CD14-positive monocyte (primary cell): ENCODE measurements around the gene RIMBP2. TPM values are rescaled to one million over a fixed set of nuclear protein-coding genes. Genes with fewer than 3 reads are reported as not detected.

Experiments
- DNase-seq, 3 donors: peaks; one replicate each; pipeline ENCODE4 v3.0.0-alpha.2; 2011 to 2022
- H2AFZ ChIP-seq: 2 replicates; pipeline ENCODE4 v1.6.0; 2012; ENCODE audit warnings: mild to moderate bottlenecking, low read depth, low read length, inconsistent platforms; ENCODE audit not compliant: insufficient read depth, poor library complexity, severe bottlenecking
- H3K27ac ChIP-seq, 2 donors: 1 replicate in 1 of 2; 2 replicates in 1 of 2; pipeline ENCODE4 v1.5.1; 2012 to 2013; ENCODE audit warnings: low read length in 2 of 2, control low read depth in 1 of 2, inconsistent platforms in 1 of 2, low read depth in 1 of 2, mild to moderate bottlenecking in 1 of 2
- H3K27me3 ChIP-seq, 2 donors: one replicate each; pipeline versions ENCODE4 v1.6.0 to v1.6.1; 2011 to 2013; ENCODE audit warnings: low read length in 2 of 2; ENCODE audit not compliant: control insufficient read depth in 2 of 2, insufficient read depth in 2 of 2
- H3K36me3 ChIP-seq, 2 donors: replicated peaks in 1 of 2; 1 replicate in 1 of 2; 2 replicates in 1 of 2; pipeline versions ENCODE4 v1.5.1 to v1.6.1; 2012 to 2013; ENCODE audit warnings: low read length in 2 of 2, control low read depth in 1 of 2, inconsistent platforms in 1 of 2, mild to moderate bottlenecking in 1 of 2; ENCODE audit not compliant: insufficient read depth in 2 of 2, control insufficient read depth in 1 of 2
- H3K4me1 ChIP-seq, 2 donors: 1 replicate in 1 of 2; 2 replicates in 1 of 2; pipeline versions ENCODE4 v1.5.1 to v1.6.1; 2012 to 2013; ENCODE audit warnings: low read length in 2 of 2, control low read depth in 1 of 2, inconsistent platforms in 1 of 2, mild to moderate bottlenecking in 1 of 2, moderate library complexity in 1 of 2; ENCODE audit not compliant: insufficient read depth in 2 of 2, control insufficient read depth in 1 of 2
- H3K4me2 ChIP-seq: replicated peaks from 2 replicates; pipeline ENCODE3; 2012; ENCODE audit warnings: low read length, moderate library complexity, mild to moderate bottlenecking; ENCODE audit not compliant: poor library complexity, severe bottlenecking; ENCODE audit errors: extremely low read depth
- H3K4me3 ChIP-seq, 3 experiments: fragments of 200-600 bp in 1 of 3; sonication (generic) in 1 of 3; replicated peaks in 1 of 3; 1 replicate in 2 of 3; 2 replicates in 1 of 3; pipeline ENCODE4 v1.5.1; 2011 to 2013; ENCODE audit warnings: low read length in 3 of 3, mild to moderate bottlenecking in 3 of 3, control low read depth in 2 of 3, low read depth in 2 of 3, inconsistent platforms in 1 of 3, moderate library complexity in 1 of 3
- H3K79me2 ChIP-seq: 2 replicates; pipeline ENCODE4 v1.6.0; 2012; ENCODE audit warnings: mild to moderate bottlenecking, control low read depth, inconsistent platforms, low read length, moderate library complexity; ENCODE audit not compliant: insufficient read depth
- H3K9ac ChIP-seq: 2 replicates; pipeline ENCODE4 v1.6.0; 2017; ENCODE audit warnings: low read length, mild to moderate bottlenecking; ENCODE audit not compliant: insufficient read depth, poor library complexity, severe bottlenecking
- H3K9me3 ChIP-seq, 2 donors: replicated peaks in 1 of 2; 1 replicate in 1 of 2; 2 replicates in 1 of 2; pipeline versions ENCODE4 v1.5.1 to v1.6.1; 2012 to 2013; ENCODE audit warnings: low read length in 2 of 2, control low read depth in 1 of 2; ENCODE audit not compliant: control insufficient read depth in 1 of 2, insufficient read depth in 1 of 2
- H4K20me1 ChIP-seq: 2 replicates; pipeline ENCODE4 v1.6.0; 2012; ENCODE audit warnings: mild to moderate bottlenecking, low read length, control low read depth, moderate library complexity; ENCODE audit not compliant: insufficient read depth
- H3K27ac Mint-ChIP-seq, 7 donors: one replicate each; pipeline ENCODE4 v1.8.0; 2020; ENCODE audit warnings: mild to moderate bottlenecking in 7 of 7, mixed read lengths in 7 of 7, moderate library complexity in 6 of 7, inconsistent platforms in 2 of 7
- H3K27me3 Mint-ChIP-seq, 3 donors: one replicate each; pipeline ENCODE4 v1.8.0; 2021 to 2022; ENCODE audit warnings: low read depth in 3 of 3, mild to moderate bottlenecking in 3 of 3, mixed read lengths in 3 of 3, moderate library complexity in 3 of 3, inconsistent platforms in 1 of 3
- H3K36me3 Mint-ChIP-seq, 2 donors: one replicate each; pipeline ENCODE4 v1.8.0; 2020; ENCODE audit warnings: mixed read lengths in 2 of 2, inconsistent platforms in 1 of 2, mild to moderate bottlenecking in 1 of 2
- H3K4me1 Mint-ChIP-seq: one replicate; pipeline ENCODE4 v1.8.0; 2020; ENCODE audit warnings: mild to moderate bottlenecking, mixed read lengths
- H3K4me3 Mint-ChIP-seq, 2 donors: one replicate each; pipeline ENCODE4 v1.8.0; 2020; ENCODE audit warnings: mild to moderate bottlenecking in 2 of 2, mixed read lengths in 2 of 2, moderate library complexity in 1 of 2
- H3K9me3 Mint-ChIP-seq, 7 donors: one replicate each; pipeline ENCODE4 v1.8.0; 2020 to 2022; ENCODE audit warnings: mixed read lengths in 7 of 7, mild to moderate bottlenecking in 6 of 7, moderate library complexity in 6 of 7, inconsistent platforms in 2 of 7
- WGBS: methylation state at CpG from one replicate; pipeline ENCODE4 v1.1.5; 2013; ENCODE audit warnings: missing lambda C conversion rate; ENCODE audit not compliant: insufficient coverage; 5-methylcytosine and 5-hydroxymethylcytosine counted together
- intact Hi-C, 2 donors: fragments of 100-400 bp; cut with micrococcal nuclease; formaldehyde crosslinking; loops; one replicate each; pipeline versions ENCODE4 v1.15.0 to v1.15.1; 2023
- polyA plus RNA-seq, 3 donors: library from polyadenylated mRNA; depleted of rRNA in 1 of 3; unstranded in 2 of 3; stranded (reverse) in 1 of 3; fragments of 300-500 nt in 2 of 3; fragments of >200 nt in 1 of 3; fragmentation: Illumina TruSeq in 2 of 3; gene quantifications; 1 replicate in 2 of 3; 2 replicates in 1 of 3; pipeline ENCODE4 v1.2.3, GENCODE V29; 2012 to 2021
- TF ChIP-seq, protein P1 (sequence below): fragments of 200-600 bp; IDR thresholded peaks from one replicate; pipeline ENCODE4 v1.8.0; 2022; ENCODE audit warnings: antibody characterized with exemption, mild to moderate bottlenecking

The RIMBP2 gene
- polyA plus RNA-seq, 3 donors, result not detected

DNA sequence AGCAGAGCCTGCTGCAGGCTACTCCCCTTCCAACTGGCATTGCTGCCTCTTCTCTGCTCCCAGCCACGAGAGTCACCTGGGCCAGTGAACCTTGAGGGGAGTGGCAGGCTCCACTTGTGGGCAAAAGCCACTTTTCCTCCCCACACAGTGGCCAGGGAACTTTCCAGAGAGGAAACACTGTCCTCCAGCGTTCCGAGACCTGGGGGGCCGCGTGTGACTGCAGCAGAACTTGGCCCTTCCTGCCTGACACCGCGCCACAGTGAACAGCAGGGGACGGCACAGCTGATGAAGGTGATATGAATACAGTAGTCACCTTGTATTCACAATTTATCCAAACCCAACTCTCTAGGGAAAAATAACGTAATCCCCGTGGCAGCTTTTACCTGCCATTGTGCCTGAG lies 263.6 kb downstream of the RIMBP2 start:
- Mint-ChIP-seq H3K27me3 (peaks cover 0 to 1% (median 0%) of the 10 kb centered on the region in 3 donors), H3K9me3 (peaks cover 0 to 3% (median 0%) of the 10 kb centered on the region in 7 donors), H3K4me1 (no peaks in the 10 kb centered on the region), H3K27ac (no peak overlapping the region), H3K36me3 (no peaks in the 10 kb centered on the region), H3K4me3 (no peak overlapping the region)
- DNase-seq, result no peak
- H3K27ac ChIP-seq, result no peak overlapping the region
- 50% methylated on average over 1 of the region's 10 CpGs for WGBS
- no peaks in the 10 kb centered on the region for H4K20me1 ChIP-seq
- no peak overlapping the region for H3K4me3 ChIP-seq
- H3K79me2 ChIP-seq, result no peaks in the 10 kb centered on the region
- no peak overlapping the region for H3K4me2 ChIP-seq
- H3K4me1 ChIP-seq, result no peaks in the 10 kb centered on the region
- H2AFZ ChIP-seq, result no peak overlapping the region
- no peak overlapping the region for H3K9ac ChIP-seq
- no peaks in the 10 kb centered on the region for H3K27me3 ChIP-seq
- H3K9me3 ChIP-seq, result no peaks in the 10 kb centered on the region
- TF ChIP-seq, protein P1, sequence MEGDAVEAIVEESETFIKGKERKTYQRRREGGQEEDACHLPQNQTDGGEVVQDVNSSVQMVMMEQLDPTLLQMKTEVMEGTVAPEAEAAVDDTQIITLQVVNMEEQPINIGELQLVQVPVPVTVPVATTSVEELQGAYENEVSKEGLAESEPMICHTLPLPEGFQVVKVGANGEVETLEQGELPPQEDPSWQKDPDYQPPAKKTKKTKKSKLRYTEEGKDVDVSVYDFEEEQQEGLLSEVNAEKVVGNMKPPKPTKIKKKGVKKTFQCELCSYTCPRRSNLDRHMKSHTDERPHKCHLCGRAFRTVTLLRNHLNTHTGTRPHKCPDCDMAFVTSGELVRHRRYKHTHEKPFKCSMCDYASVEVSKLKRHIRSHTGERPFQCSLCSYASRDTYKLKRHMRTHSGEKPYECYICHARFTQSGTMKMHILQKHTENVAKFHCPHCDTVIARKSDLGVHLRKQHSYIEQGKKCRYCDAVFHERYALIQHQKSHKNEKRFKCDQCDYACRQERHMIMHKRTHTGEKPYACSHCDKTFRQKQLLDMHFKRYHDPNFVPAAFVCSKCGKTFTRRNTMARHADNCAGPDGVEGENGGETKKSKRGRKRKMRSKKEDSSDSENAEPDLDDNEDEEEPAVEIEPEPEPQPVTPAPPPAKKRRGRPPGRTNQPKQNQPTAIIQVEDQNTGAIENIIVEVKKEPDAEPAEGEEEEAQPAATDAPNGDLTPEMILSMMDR, result no peak
- H3K36me3 ChIP-seq, result no peaks in the 10 kb centered on the region
- intact Hi-C loops, result no loop called here

DNA sequence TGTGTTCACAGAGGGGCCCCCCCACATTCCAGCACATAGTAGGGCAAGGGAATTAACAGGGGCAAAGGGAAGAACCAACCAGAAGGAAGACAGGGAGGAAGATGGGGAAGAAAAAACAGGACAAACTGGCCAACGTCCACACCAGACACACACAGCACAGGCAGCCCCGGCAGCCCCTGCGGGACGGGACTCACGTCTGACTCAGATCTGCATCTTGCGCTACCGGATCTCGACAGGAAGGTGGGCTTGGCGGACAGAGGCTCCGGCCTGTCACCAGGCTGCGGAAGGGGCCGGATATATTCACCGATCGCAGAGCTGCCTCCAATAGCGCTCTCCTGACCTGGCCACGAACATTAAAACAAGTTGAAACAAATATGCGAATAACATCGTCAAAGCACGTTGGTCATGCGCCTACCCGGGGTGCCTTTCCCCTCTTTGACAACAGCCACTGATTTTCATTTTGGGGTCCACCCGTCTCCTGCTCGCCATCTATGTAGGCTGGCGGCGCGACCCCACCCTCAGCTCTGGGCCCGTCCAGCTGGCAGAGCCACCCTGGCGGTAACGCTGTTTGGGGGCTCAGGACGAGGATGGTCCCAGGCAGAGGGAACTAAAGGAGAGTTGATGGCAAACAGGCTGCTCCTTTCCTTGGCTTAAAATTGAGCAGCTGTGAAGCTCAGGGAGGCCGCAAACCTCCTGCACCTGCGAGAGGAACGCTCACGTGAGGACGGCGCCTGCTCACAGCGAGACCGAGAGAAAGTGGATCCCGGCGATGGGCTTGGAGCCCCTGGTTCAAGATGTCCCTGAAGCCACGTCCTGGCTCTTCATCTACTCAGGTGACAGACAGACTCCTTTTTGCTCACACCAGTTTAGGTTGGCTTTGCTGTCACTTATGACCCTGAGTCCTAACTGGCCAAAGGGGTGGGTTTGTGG lies 264.8 kb downstream of the RIMBP2 start:
- no peak overlapping the region for H3K4me3 Mint-ChIP-seq
- intact Hi-C loops, result no loop called here
- no peak overlapping the region for H3K27ac Mint-ChIP-seq
- H3K36me3 Mint-ChIP-seq, result no peaks in the 10 kb centered on the region
- Histone ChIP-seq H2AFZ (no peak overlapping the region), H3K4me3 (no peak overlapping the region), H3K27ac (no peak overlapping the region), H3K9ac (no peak overlapping the region), H3K36me3 (no peaks in the 10 kb centered on the region), H4K20me1 (no peaks in the 10 kb centered on the region), H3K79me2 (no peaks in the 10 kb centered on the region), H3K27me3 (no peaks in the 10 kb centered on the region), H3K9me3 (no peaks in the 10 kb centered on the region), H3K4me2 (no peak overlapping the region), H3K4me1 (no peaks in the 10 kb centered on the region)
- no peak for DNase-seq
- H3K9me3 Mint-ChIP-seq, result peaks cover 0 to 3% (median 0%) of the 10 kb centered on the region in 7 donors
- WGBS, result 90% methylated on average over 40 of the region's 41 CpGs
- TF ChIP-seq, protein P1, result no peak
- H3K4me1 Mint-ChIP-seq, result no peaks in the 10 kb centered on the region
- peaks cover 0 to 1% (median 0%) of the 10 kb centered on the region in 3 donors for H3K27me3 Mint-ChIP-seq
